GM23248 (cell line): ENCODE measurements around the gene MAGEA4. TPM values are rescaled to one million over a fixed set of nuclear protein-coding genes. Genes with fewer than 3 reads are reported as not detected.

Source experiments
- DNase-seq: peaks from one replicate; pipeline ENCODE4 v3.0.0-alpha.2; 2015
- H2AFZ ChIP-seq: fragments of 200-600 bp; sonication (generic); 2 replicates; pipeline ENCODE4 v1.6.1; 2016; ENCODE audit warnings: antibody characterized with exemption
- H3F3A ChIP-seq: fragments of 200-600 bp; sonication (generic); 2 replicates; pipeline ENCODE4 v1.6.1; 2016; ENCODE audit warnings: mild to moderate bottlenecking, antibody characterized with exemption, mixed run types; ENCODE audit not compliant: insufficient read depth
- H3K27ac ChIP-seq: fragments of 200-600 bp; sonication (generic); 2 replicates; pipeline ENCODE4 v1.5.1; 2016; ENCODE audit warnings: mild to moderate bottlenecking
- H3K27me3 ChIP-seq: fragments of 200-600 bp; sonication (generic); replicated peaks from 2 replicates; pipeline ENCODE4 v1.6.1; 2016; ENCODE audit warnings: mild to moderate bottlenecking; ENCODE audit not compliant: insufficient read depth
- H3K36me3 ChIP-seq: fragments of 200-600 bp; sonication (generic); 2 replicates; pipeline ENCODE4 v1.6.1; 2016; ENCODE audit warnings: low read depth, mild to moderate bottlenecking
- H3K4me1 ChIP-seq: fragments of 200-600 bp; sonication (generic); 2 replicates; pipeline ENCODE4 v1.6.1; 2016; ENCODE audit warnings: mild to moderate bottlenecking; ENCODE audit not compliant: insufficient read depth
- H3K4me2 ChIP-seq: fragments of 200-600 bp; sonication (generic); one replicate; pipeline ENCODE4 v1.6.1; 2016; ENCODE audit warnings: mild to moderate bottlenecking; ENCODE audit not compliant: unreplicated experiment
- H3K4me3 ChIP-seq: fragments of 200-600 bp; sonication (generic); 2 replicates; pipeline ENCODE4 v1.5.1; 2016; ENCODE audit warnings: mild to moderate bottlenecking
- H3K79me2 ChIP-seq: fragments of 200-600 bp; sonication (generic); 2 replicates; pipeline ENCODE4 v1.6.1; 2016; ENCODE audit warnings: mild to moderate bottlenecking; ENCODE audit not compliant: insufficient read depth
- H3K9ac ChIP-seq: fragments of 200-600 bp; sonication (generic); 2 replicates; pipeline ENCODE4 v1.6.1; 2016; ENCODE audit warnings: mild to moderate bottlenecking
- H3K9me2 ChIP-seq: fragments of 200-600 bp; sonication (generic); 2 replicates; pipeline ENCODE4 v1.6.1; 2016; ENCODE audit warnings: mixed run types, mild to moderate bottlenecking, moderate library complexity; ENCODE audit not compliant: insufficient read depth
- H3K9me3 ChIP-seq: fragments of 200-600 bp; sonication (generic); one replicate; pipeline ENCODE4 v1.6.1; 2017; ENCODE audit warnings: low read depth
- H4K20me1 ChIP-seq: fragments of 200-600 bp; sonication (generic); 2 replicates; pipeline ENCODE4 v1.6.0; 2016; ENCODE audit not compliant: insufficient read depth
- EZH2 ChIP-seq: fragments of 200-600 bp; sonication (generic); IDR thresholded peaks from 2 replicates; pipeline ENCODE4 v1.6.1; 2018; ENCODE audit warnings: antibody characterized with exemption, mild to moderate bottlenecking; ENCODE audit not compliant: insufficient read depth, poor library complexity, severe bottlenecking
- EZH2phosphoT487 ChIP-seq: fragments of 200-600 bp; sonication (generic); IDR thresholded peaks from 2 replicates; pipeline ENCODE4 v1.6.1; 2018; ENCODE audit warnings: antibody characterized with exemption, moderate library complexity, mild to moderate bottlenecking, low read depth; ENCODE audit not compliant: insufficient read depth
- WGBS, 2 experiments: methylation state at CpG; one replicate each; pipeline ENCODE4 v1.1.6; 2015 to 2017; ENCODE audit warnings: low lambda C conversion rate in 2 of 2, low coverage in 1 of 2; ENCODE audit errors: missing lambda C conversion rate in 2 of 2; 5-methylcytosine and 5-hydroxymethylcytosine counted together
- in situ Hi-C: fragments of 300-500 bp; cut with MboI; formaldehyde crosslinking; loops from 2 replicates; pipeline ENCODE4 v1.15.0; 2020
- microRNA counts: library from miRNA; unstranded; fragments of <30 nt; microRNA quantifications from one replicate; lab custom pipeline; 2016
- microRNA-seq: library from miRNA; unstranded; fragments of <30 nt; microRNA quantifications from one replicate; pipeline ENCODE4, GENCODE V29; 2016; ENCODE audit warnings: borderline number of aligned reads
- polyA plus RNA-seq: library from polyadenylated mRNA; unstranded; fragments of >200 nt; fragmentation: Nextera tagmentation; extraction: Ambion mirVana; gene quantifications from 2 replicates; pipeline ENCODE4 v1.2.1, GENCODE V29; 2016
- total RNA-seq: library from RNA; depleted of rRNA; stranded (reverse); fragments of >200 nt; shearing (Covaris generic); gene quantifications from 2 replicates; pipeline ENCODE4 v1.2.3, GENCODE V29; 2014; rRNA removed

MAGEA4 gene
- total and polyA plus RNA-seq, 2 experiments from 2014 or later, result not detected

DNA sequence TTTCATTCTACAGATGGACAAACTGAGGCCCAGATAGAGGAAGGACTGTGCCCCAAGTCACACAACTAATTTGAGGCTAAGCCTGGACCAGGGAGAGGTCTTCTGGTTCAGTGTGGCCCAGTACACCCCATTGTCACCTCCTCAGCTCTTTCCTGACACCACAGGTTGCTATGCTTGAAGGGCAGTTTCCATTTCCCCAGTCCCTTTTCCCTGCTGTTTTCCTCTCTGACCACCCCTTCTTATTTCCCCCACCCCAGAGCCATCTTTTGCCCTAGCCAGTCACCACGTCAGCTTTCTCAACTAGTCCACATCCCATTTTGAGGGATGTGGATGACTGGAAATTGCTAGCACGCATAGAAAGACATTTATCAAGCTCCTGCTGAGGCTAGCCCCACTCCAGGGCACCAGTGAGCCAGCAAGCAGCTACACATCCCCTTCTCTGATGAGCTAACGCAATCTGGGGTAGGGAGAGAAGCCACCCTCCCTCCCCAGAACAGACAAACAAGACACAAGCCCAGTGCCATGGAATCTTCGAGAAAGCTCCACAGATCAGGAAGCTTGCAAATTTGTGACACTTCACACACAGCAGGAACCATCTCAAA lies 60.5 kb downstream of the MAGEA4 start:
- Histone ChIP-seq H3K9ac (peak overlapping the region; percentile 90), H3K36me3 (peaks cover 21% of the 10 kb centered on the region), H3K9me3 (no peaks in the 10 kb centered on the region), H3K4me3 (peak overlapping the region; percentile 94), H3K4me1 (peaks cover 17% of the 10 kb centered on the region), H3K9me2 (no peaks in the 10 kb centered on the region), H3K27me3 (no peaks in the 10 kb centered on the region), H2AFZ (no peak overlapping the region), H3K27ac (peak overlapping the region; percentile 70), H3K4me2 (peak overlapping the region; percentile 89), H4K20me1 (no peaks in the 10 kb centered on the region), H3K79me2 (peaks cover 45% of the 10 kb centered on the region), H3F3A (peaks cover 11% of the 10 kb centered on the region; the same call in 1 of the 2 replicates)
- WGBS, 2 experiments, result 0 to 5% methylated on average over 4 of the region's 4 CpGs
- DNase-seq, result peak; percentile 34
- TF ChIP-seq EZH2phosphoT487, result no peak
- in situ Hi-C loops, result no loop called here

DNA sequence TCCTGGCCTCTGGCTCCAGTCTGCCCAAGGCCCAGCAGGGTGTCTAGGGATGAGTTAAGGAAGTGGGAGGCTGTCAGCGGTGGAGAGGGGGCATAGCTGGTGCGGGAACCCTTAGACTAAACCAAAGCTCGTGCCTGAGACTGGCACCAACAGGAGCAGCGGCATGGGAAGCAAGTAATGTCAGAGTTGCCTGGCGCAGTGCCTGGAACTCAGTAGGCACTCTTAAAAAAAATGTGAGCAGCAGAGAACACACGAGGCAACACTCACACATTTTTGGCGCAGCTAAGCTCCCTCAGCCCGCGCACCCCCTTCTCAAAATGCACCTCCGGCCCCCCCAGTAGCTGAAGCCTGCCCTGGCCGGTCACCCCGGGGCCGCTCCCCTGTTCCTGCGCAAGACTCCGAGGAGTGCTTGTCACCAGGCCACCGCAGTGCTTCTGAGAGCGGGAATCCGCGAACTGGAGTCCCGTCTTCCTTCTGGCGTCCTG lies 61.2 kb downstream of the MAGEA4 start:
- no peaks in the 10 kb centered on the region for H4K20me1 ChIP-seq
- peak overlapping the region; percentile 70 for H3K27ac ChIP-seq
- peak overlapping the region; percentile 63 for H2AFZ ChIP-seq
- WGBS, 2 experiments, result 0 to 1% methylated on average over 14 to 21 of the region's 21 CpGs
- H3K27me3 ChIP-seq, result no peaks in the 10 kb centered on the region
- peak overlapping the region; percentile 90 for H3K9ac ChIP-seq
- peak overlapping the region; percentile 89 for H3K4me2 ChIP-seq
- peak overlapping the region; percentile 94 for H3K4me3 ChIP-seq
- H3K79me2 ChIP-seq, result peaks cover 45% of the 10 kb centered on the region
- in situ Hi-C loops, result no loop called here
- TF ChIP-seq EZH2phosphoT487 (no peak), EZH2 (no peak)
- H3F3A ChIP-seq, result peaks cover 11% of the 10 kb centered on the region; the same call in 1 of the 2 replicates
- H3K9me3 ChIP-seq, result no peaks in the 10 kb centered on the region
- H3K4me1 ChIP-seq, result peaks cover 17% of the 10 kb centered on the region
- peak; percentile 72 for DNase-seq
- peaks cover 14% of the 10 kb centered on the region for H3K36me3 ChIP-seq
- H3K9me2 ChIP-seq, result no peaks in the 10 kb centered on the region

MicroRNA genes within 50 kb of the gene (microRNA counts, 767-probe panel; counts per million panel counts)
- microRNA hsa-miR-224-5p (lab: Ali Mortazavi, UCI) (447 counts per million, percentile 86 among the panel's probes with 10 or more counts), microRNA hsa-miR-452-5p (lab: Ali Mortazavi, UCI) (447 counts per million, percentile 86 among the panel's probes with 10 or more counts)

Small RNAs within 50 kb of the gene (microRNA-seq; reads per million reads assigned to microRNA genes)
- 3,023 reads per million, percentile 86 among the genes with 10 or more reads in this experiment for gene MIR224
- 453 reads per million, percentile 67 among the genes with 10 or more reads in this experiment for gene MIR452

Other genes with a start within 250 kb of the MAGEA4 start
- gene PRRG3, start 217.4 kb upstream of the MAGEA4 start, total RNA-seq, result not detected in 2 replicates
- 0.14 and 0.21 TPM in 2 replicates for gene PRRG3, start 217.4 kb upstream of the MAGEA4 start, polyA plus RNA-seq
- gene FATE1, start 196.9 kb upstream of the MAGEA4 start, total RNA-seq, result not detected in 2 replicates
- not detected in 2 replicates for gene FATE1, start 196.9 kb upstream of the MAGEA4 start, polyA plus RNA-seq
- not detected in 2 replicates for gene CNGA2, start 178.1 kb upstream of the MAGEA4 start, total RNA-seq
- gene CNGA2, start 178.1 kb upstream of the MAGEA4 start, polyA plus RNA-seq, result not detected in 2 replicates
- gene GABRE, start 61.8 kb downstream of the MAGEA4 start, total RNA-seq, result 20.8 and 30.4 TPM in 2 replicates
- 13.0 and 19.4 TPM in 2 replicates for gene GABRE, start 61.8 kb downstream of the MAGEA4 start, polyA plus RNA-seq
- not detected in 2 replicates for gene MAGEA10, start 225.7 kb downstream of the MAGEA4 start, total RNA-seq
- gene MAGEA10, start 225.7 kb downstream of the MAGEA4 start, polyA plus RNA-seq, result not detected in 2 replicates